Iris pigment epithelial cell (primary cell): ENCODE results near the gene TDP1.

ENCODE experiments used
- DNase-seq: peaks from one replicate; pipeline ENCODE4 v3.0.0-alpha.2; 2011; ENCODE audit warnings: low read depth

TDP1 gene

DNA sequence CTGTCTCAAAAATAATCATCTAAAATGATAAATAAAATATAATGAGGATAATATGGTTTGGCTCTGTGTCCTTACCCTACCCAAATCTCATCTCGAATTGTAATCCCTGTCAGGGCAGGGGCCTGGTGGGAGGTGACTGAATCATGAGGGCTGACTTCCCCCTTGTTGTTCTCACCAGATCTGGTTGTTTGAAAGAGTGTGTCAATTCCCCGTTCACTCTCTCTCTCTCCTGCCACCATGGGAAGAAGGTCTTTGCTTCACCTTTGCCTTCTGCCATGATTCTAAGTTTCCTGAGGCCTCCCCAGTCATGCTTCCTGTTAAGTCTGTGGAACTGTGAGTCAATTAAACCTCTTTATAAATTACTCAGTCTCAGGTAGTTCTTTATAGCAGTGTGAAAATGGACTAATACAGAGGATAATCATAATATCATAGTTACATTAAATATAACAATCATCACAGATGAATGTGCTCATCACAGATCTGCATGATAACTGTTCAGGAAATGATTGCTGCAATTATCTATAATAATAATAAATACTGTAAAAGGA, 13.8 kb upstream of the TDP1 start:
- DNase-seq = no peak

DNA sequence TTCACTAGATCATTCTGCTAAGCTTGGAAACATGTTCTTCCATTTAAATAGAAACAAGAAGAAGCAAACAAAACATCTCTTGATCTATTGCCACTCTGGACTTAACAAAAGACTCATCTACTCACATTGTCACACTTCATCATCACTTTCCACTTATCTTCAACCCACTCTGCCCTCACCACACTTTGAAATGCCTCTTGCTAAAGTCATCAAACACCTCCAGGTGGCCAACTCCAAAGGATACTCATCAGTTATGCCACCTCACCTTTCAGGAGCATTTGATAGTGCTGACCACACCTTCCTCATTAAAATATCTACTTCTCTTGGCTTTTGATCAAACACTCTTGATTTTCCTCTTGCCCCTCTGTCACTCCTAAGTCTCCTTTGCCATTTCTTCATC, 8.4 kb upstream of the TDP1 start:
- DNase-seq = no peak

DNA sequence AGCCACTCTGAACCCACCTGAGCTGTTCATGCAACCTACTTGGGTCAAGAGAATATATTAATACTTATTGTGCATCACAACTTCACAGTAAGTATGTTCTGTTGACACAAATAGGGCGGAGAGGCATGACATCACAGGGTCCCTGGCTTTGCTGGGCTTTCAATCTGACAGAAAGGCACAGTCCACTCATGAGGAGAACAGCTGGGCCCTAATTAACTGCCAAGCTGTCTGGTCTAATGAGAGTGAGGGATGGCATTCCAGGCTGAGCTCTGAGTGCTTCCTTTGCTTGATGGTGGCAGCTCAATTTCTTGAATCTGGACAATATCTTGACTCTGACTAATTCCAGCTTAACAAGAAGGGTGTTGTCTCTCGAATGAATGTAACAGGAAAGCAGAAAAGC, 3.2 kb upstream of the TDP1 start:
- no peak for DNase-seq

- DNase-seq = no peak
Observed at GRCh38 chr14:89953602-89954001, 2.1 kb upstream of the TDP1 start.

DNA sequence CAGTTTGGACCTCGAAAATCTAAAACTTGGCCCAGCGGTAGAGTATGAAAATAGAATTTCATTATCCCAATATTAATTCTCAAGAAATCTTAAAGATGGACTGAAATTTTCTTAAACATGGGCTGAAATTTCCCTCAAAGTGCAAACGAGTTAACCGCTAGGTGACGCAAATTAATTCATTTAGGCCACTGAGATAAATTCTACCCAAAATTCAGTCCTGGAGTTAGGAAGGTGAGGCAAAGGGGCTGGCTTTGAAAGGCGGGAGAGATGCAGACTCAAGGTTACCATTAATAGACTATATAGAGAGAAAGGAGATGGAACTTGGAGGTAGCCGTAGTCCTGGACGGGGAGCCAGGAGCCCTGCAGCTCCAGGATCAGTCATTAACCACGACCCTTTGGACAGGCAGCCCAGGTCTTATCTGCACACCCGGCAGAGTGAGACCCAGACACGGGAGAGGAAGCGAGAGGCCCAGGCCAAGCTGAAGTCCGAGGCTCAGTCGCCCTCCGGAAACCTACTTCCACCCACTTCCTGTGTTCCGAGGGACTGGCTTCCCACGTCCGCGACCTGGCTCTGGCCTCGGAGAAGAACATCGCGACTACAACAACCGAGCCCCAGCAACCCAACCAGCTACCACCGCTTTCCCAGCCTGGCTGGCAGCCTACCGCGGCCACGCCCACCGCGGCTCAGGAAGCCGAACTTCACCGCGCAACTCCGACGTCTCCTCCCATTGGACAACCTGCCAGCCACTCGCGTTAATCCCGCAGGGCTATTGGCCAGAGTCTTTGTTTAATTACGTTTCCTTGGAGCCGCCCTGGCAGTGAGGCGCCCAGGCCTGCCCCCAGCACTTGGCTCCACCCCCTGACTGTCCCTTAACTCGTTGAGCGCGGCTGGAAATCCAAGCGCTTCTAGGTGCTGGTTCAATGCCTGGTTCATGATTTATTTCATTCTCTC, 1.4 kb upstream of the TDP1 start, which contains the start of gene EFCAB11:
Gene EFCAB11, minus strand, starts transcription at position 661 of the 952 bp plus-strand sequence. Its CDS starts 70 bp downstream, at position 591.
- peak; percentile 99 for DNase-seq

- DNase-seq = no peak
Observed at GRCh38 chr14:89955022-89955744, 544 bp upstream of the TDP1 start.

DNA sequence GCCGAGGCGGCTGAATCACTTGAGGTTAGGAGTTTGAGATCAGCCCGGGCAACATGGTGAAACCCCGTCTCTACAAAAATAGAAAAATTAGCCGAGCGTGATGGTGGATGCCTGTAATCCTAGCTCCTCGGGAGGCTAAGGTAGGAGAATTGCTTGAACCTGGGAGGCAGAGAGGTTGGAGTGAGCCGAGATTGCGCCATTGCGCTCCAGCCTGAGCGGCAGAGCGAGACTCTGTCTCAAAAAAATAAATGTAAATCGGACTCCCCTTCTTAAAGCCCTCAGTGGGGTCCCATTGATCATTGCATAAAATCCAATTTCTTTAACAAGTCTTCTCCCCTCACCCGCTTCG, 908 bp downstream of the TDP1 start:
- no peak for DNase-seq

DNA sequence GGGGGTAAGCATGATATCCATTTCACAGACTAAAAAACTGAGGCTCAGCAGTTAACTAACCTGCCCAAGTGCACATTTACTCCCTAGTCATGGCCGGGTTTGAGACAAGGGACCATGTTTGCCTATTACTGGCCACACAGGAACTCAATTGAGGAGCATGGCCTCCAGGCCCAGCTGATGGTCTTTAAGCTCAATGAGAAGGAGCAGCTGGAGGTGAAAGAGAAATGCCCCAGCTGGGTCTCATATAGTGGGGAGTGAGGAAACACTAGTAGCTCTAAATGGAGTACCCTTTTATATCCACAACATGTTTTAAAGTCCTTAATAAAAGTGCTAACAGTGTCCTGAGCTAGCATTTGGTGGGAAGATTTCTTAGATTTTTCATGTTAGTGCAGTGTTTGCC, 1.6 kb downstream of the TDP1 start:
- DNase-seq = no peak

DNA sequence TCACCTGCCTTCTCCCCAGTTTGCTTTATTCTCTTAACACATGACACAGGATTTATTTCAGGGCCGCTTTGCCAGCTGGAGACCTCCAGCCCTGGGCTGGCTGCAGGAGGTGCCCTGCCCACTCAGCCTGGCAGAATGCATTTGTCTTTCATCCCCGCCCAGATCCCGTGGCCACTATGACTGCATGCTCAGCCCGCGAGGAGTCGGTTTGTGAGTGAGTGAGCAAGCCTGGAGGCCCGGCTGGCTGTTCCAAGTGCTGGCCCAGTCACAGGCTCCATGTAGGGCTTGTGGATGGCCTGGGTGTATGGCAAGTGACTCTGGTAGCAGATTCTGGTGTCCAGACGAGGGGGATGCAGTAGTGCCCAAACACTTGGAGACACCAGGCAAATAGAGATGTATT, 2.1 kb downstream of the TDP1 start:
- DNase-seq = no peak

- DNase-seq = no peak
Observed at GRCh38 chr14:89958966-89959365, 3.2 kb downstream of the TDP1 start.

DNA sequence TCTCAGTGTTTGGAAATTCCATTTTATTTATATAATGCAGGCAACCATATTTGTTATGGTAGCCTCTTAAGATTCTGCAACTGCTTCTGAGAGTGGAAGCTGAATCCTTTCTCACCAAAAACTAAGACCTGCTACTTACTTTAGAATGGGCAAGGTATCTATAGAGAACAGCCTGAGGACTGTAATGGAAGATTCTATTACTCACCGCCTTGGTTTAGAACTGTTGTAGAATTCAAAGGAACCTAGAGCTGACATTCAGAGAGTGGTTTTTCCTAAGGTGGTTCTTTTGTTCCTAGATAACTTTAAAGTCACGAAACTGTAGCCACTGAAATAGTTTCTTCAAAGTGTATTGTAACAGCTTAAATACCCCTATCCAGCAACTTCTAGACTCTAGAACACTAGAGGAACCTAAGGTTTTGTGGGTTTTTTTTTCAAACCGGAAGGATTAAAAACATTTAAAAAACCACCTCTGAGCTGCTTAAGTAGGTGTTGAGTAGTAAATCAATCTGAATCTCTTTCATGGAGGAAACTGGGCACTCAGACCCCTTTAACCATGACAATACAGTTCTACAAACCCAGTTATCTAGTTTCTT, 4.2 kb downstream of the TDP1 start:
- DNase-seq = no peak

GRCh38 chr14:89960914-89961313, 5.2 kb downstream of the TDP1 start:
- no peak for DNase-seq

- no peak for DNase-seq
Observed at GRCh38 chr14:89963288-89963978, 7.7 kb downstream of the TDP1 start.

DNA sequence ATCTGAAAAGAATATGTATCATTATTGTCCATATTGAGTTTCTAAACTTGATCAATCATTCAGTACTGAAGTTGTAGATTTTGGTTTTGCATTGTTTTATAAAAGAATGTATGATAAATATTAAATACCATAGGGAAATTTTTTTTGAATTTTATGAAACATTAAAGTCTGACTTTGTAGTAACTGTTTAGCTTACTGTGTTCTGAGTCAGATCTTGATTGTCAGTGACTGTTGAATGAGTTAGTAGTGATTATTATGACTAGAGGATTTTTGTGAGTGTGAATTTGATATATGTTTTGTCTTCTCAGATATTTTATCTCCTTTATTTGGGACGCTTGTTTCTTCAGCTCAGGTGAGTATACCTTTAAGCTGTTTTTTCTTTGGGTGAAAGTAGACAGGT, 10.1 kb downstream of the TDP1 start:
- peak; percentile 16 for DNase-seq

DNA sequence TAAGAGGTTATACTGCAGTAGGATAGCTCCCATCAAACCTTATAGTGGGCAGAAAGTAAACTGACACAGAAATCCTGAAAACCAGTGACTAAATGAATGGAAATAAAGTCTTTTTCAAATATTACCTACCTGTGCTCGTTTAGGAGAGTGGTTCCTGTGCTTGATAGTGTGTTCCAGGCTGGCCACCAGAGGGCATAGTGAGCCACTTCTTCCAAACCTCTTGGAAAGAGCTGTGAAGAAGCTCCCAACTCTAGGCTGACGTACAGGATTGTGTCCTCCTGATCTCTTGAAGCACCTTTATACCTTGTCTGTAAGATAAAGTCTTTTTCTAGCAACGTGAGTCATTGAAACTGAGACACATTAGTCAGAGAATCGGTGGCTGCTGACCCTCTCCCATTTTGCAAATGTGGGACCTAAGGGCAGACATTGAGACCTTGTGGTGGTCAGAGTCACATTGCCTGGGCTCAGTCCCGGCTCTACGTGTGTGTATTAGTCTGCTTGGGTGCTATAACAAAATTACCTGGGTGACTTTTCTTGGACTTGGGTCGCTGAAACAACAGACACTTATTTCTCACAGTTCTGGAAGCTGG, 17.6 kb downstream of the TDP1 start:
- DNase-seq = peak; percentile 73

GRCh38 chr14:89977668-89978067, 21.9 kb downstream of the TDP1 start:
- no peak for DNase-seq

DNA sequence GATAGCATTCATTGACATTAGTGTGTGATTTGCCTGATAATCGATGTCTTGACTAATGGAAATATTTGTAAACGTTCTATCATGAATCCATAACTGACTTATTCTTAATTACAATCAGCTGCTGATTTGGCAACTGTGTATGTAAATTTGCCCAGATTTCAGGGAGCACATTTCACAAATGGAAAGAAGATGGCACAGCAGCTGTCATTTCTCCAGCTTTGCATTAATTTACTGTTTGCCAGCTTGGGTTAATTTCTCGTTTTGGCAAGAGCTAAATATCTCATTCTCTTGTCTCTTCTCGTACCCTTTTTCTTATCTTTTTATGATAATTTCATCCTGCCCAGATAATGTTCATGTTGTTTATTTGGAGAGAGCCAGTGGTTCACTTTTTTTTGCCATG, 22.9 kb downstream of the TDP1 start:
- DNase-seq = no peak

DNA sequence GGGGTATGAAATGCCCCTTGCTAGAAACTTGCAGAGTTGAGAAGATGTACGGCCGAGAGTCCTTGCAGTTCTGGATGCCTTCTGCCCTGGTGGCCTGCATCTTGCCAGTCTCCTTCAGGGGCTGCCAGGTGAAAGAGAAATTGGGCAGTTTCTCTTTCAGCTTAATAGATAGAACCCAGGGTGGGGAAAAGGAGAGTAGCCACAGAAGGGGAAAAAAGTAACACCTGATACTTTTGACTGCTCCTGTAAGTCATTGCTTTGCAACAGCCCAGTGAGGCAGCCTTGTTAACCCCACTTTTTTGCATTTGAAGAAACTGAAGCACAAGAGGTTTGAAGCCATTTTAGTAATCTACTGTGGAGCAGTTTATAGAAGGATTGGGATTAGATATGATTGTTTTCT, 27.6 kb downstream of the TDP1 start:
- no peak for DNase-seq

GRCh38 chr14:89986462-89987160, 30.9 kb downstream of the TDP1 start:
- DNase-seq = no peak

- no peak for DNase-seq
Observed at GRCh38 chr14:89987161-89987475, 31.4 kb downstream of the TDP1 start.

GRCh38 chr14:89988787-89989186, 33.1 kb downstream of the TDP1 start:
- no peak for DNase-seq
